HG03460 (cell line): ENCODE data around the gene CACNG8.
"Not testable (repeated sequence)": the region's sequence is repeated elsewhere in the genome, so short reads cannot be mapped to it uniquely, and the experiment has no call there.

Experiments
- ATAC-seq: cut with Tn5 transposase; IDR thresholded peaks from one replicate; pipeline ENCODE4 v1.9.1; 2021; ENCODE audit not compliant: unreplicated experiment

Gene CACNG8

DNA sequence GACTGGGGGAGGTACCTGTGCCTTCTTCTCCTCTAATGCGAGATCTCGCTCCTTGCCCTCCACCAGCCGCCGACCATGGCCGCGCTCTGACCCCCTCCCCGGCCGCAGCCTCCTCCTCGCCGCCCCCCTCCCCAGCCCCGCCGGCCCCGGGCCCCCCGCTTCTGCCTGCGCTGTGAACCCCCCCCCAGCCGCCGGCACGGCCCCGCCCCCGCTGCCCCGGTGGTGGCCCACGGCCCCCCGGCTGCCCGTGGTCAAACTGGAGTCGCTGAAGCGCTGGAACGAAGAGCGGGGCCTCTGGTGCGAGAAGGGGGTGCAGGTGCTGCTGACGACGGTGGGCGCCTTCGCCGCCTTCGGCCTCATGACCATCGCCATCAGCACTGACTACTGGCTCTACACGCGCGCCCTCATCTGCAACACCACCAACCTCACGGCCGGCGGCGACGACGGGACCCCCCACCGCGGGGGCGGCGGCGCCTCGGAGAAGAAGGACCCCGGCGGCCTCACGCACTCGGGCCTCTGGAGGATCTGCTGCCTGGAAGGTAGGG, at the start of gene CACNG8:
CACNG8 (plus strand) TSS at position 51 of the 545 bp plus-strand sequence.
- ATAC-seq = no peak

DNA sequence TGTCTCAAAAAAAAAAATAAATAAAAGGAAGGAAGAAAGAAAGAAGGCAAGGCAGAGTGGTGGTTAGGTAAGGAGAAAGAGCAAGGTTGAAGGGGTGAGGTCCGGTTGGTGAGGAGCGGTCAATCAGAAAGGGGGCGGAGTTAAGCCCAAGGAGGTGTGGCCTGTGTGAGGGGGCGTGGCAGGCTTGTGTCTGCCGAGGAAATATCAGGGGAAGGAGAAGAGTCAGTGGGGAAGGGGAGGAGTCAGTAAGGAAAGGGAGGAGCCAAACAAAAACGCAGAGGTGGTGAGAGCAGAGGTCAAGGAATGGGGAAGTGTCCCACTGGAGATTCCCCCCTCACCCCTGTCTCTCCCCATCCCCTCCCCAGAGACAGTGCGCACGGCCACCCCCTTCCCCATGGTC, 47.7 kb upstream of the CACNG8 start:
- no peak for ATAC-seq

- ATAC-seq = no peak
Measured at GRCh38 chr19:53916004-53916403, 46.7 kb upstream of the CACNG8 start.

DNA sequence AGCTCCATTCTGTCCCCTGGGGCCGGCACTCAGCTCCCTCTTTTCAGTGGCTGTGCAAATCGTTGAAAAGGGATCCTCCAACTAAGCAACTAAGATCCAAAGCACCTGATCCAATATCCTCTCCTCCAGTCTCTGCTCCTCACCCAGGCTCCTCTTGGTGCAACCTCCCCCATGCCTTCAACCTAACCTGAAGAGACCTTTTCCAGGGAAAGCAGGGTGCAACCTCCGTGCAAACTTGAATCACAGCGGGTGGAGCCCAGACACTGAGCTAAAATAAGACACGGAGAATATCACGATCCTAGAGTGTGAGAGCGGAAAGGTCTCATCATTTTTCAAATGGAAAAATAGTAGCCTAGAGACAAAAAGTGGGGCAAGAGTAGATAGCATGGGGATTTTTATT, 45.4 kb upstream of the CACNG8 start:
- no peak for ATAC-seq

GRCh38 chr19:53927739-53928138, 35.0 kb upstream of the CACNG8 start:
- ATAC-seq = no peak

DNA sequence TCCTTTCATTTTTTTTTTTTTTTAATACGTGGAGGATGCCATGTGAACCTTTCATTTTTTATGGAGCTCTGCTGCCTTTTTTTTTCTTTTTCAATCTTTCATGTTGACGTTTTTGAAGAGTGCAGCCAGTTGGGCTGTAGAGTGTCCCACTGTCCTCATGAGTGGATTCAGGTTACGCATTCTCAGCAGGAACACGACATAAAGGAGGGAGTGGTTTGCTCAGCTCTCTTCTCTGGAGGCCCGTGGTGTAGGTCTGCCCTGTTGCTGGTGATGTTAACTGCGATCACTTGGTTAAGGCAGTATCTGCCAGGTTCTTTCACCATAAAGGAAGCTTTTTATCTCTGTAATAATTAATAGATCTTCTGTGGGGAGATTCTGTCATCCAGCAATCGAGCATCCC, 26.7 kb upstream of the CACNG8 start:
- ATAC-seq = no peak

DNA sequence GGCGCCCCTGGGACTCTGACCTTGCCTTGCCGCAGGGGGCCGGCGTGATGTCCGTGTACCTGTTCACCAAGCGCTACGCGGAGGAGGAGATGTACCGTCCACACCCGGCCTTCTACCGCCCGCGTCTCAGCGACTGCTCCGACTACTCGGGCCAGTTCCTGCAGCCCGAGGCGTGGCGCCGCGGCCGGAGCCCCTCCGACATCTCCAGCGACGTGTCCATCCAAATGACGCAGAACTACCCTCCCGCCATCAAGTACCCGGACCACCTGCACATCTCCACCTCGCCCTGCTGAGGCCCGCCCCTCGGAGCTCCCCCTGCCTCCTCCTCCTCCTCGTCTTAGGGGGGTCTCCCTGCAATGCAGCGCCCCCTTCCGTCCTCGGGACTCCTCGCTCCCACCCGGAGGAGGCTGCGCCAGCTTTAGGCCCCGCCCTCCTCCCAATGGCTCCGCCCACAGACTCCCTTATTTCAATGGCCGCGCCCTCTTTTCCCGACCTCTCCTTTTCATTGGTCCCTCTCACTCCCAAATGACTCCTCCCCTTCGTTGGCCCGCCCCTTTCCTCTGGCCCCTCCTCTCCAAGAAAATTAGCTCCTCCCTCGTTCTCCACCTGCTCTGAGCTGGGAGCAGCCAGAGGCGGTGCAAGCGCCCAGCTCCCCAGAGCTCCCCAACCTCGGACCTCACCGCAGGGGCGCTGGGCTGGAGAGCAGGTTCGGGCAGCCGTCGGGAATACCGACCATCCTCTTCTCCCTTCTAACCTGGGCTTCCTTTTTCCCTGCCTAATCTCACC, 20.5 kb upstream of the CACNG8 start:
- no peak for ATAC-seq

DNA sequence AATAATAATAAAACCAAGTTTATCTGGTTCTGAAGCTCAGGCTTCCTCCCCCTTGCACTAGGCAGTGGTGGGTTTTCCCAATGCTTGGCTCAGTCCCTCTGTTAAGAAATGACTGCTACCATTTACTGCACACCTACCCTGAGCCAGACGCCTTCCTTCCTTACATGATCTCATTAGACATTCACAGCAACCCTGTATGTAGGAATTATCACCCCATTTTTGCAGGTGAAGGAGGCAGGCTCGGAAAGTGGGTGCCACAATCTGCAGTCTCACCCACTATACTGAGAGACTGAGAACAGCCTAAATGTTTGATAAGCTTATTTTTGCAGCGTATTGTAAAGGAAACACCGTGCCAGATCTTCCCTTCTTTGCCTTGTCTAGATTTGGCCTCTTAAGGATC, 18.3 kb upstream of the CACNG8 start:
- ATAC-seq = no peak

- ATAC-seq = no peak
Measured at GRCh38 chr19:53944933-53945332, 17.8 kb upstream of the CACNG8 start.

GRCh38 chr19:53945441-53945840, 17.3 kb upstream of the CACNG8 start:
- ATAC-seq = no peak

- no peak for ATAC-seq
Measured at GRCh38 chr19:53945998-53946397, 16.7 kb upstream of the CACNG8 start.

DNA sequence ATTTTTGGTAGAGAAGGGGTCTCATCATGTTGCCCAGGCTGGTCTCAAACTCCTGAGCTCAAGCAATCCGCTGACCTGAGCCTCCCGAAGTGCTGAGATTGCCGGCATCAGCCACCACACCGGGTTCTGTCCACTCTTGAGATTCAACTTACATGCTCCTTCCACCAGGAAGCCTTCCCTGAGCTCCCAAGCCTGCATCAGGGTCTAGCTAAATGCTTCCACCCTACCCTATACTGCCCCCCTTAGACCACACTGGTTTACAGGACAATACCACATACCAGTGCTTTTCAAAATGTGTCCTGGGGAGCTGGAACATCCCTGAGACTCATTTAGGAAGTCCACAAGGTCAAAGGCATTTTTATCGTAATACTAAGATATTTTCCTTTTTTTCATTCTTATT, 15.1 kb upstream of the CACNG8 start:
- no peak for ATAC-seq

GRCh38 chr19:53948611-53949010, 14.1 kb upstream of the CACNG8 start:
- not testable (repeated sequence) for ATAC-seq

- ATAC-seq = no peak
Measured at GRCh38 chr19:53951436-53951835, 11.3 kb upstream of the CACNG8 start.

- ATAC-seq = no peak
Measured at GRCh38 chr19:53951947-53952346, 10.8 kb upstream of the CACNG8 start.

DNA sequence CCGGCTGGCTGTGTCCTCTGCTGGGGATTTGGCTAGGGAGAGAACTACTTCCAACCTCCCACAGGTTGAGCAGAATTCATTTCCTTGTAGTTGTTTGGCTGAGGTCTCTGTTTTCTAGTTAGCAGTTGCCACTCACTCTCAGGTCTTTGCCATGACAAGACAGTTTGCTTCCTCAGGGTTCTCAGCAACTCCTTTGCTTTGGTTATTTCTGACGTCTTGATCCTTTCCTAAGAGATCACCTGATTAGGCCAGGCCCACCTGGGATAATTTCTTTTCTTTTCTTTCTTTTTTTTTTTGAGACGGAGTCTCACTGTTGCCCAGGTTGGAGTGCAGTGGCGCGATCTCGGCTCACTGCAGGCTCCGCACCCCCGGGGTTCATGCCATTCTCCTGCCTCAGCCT, 9.4 kb upstream of the CACNG8 start:
- no peak for ATAC-seq

DNA sequence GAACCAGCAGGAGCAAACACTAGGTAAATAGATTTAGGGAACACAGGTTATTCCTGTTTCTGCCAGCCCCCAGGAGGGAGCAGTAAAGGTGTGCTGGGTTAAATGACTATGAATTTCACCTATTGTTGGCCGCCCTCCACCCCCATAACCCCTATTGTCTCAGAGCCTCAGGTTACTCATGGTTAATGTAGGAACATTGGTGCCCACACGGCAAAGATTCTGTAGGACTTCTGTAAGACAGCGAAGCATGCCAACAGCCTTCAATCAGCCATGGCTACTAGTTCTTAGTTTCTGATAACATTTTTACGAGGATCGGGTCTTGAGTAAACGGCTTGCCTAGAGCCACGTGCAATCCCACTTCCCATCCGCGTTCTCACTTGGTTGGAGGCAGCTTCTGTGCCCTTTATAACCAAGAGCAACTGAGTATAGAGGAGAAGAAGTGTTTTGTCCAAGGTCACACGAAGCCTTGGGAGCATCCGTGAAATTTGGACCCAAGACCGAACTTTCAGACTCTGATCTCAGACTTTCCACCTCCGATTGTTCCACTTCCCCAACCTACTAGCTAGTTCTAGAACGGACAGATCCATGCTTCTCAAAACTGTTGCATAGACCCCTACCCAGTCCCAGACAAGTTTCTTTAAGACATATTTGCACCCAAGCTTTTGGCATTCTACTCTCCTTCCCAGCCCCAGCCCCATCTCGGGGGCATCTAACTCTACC, 5.1 kb upstream of the CACNG8 start:
- no peak for ATAC-seq

GRCh38 chr19:53958168-53958571, 4.6 kb upstream of the CACNG8 start:
- no peak for ATAC-seq

DNA sequence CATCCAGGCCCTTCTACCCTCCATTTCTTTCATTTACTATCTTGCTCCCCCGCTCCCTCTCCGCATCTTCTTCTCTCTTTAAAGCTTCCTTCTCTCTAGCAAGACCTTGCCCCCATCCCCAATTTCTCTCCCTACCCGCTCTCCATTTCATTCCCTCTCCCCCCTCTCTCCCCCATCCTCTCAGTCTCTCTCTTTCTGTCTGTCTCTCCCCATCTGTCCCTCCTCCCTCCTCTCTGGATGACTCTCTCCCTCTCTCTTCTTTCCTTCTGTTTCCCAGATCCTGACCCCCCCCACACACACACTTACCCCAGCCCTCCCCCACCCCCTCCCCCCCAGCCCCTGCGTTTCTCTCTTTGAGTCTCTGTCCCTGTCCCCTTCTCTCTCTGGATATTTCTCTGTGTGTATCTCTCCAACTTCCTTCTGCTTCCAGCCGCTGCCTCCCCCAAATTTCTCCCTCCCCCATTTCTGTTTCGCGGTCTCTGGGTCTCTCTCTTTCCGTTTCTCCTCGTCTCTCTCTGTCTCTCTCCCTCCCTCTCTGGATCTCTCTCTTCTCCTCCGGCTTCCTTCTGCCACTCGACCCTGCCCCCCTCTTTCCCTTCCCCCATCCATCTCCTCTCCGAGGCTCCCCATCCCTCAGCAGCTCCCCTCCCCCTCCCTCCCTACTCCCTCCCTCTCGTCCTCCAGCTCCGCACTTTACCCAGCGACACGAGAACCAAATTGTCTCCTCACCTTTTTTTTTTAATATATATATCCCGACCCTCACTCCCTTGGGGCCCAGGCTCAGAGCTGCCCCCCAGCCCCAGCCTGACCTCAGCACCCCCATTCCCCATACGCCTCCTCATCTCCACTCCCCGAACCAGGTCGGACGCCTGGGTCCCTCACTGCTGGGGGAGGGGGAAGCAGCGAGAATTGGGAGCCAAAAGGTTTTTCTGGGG, 3.6 kb upstream of the CACNG8 start:
- no peak for ATAC-seq

DNA sequence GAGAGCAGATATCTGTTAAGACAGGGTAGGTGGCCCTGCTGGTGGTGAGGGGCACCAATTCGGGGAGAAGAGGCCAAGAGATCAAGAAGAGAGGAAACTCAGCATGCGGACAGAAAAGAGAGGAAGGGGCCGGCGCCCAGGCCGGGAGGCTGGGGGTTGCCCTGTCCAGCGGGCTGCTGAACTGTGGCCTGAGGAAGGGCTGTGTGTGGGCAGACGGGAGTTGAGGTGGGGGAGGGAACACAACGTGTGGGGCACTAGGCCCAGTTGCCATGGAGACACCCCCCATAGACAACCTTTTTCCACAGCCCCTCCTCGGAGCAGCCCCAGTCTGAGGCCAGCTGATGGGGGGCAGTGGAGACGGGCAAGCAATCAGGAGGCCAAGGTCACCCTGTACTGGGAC, 2.5 kb upstream of the CACNG8 start:
- no peak for ATAC-seq

DNA sequence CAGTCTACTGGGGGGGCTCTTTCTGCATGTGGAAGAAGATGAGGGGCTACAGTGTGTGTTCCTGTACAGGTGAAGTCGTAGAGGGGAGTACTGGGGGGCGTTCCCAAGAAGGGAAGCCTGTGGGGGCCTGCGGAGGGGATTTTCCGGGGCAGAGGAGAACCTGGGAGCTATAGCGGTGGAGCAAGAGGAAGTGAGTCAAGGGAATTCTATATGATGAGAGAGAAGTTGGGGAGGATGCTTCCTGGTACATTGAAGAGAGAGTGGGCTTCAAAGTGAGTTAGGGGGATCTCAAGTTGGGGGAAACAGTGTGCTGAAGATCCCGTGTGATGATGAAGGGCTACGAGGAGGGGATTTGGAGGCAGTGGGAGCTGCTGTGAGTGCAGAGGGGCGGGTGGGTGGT, 1.9 kb upstream of the CACNG8 start:
- no peak for ATAC-seq
